Ovary (tissue), 9 donors: ENCODE data around the gene CDKN2B-AS1. TPM values are rescaled to one million over a fixed set of nuclear protein-coding genes. Genes with fewer than 3 reads are reported as not detected.

Experiments
- DNase-seq, 5 donors: peaks; one replicate each; pipeline ENCODE4 v3.0.0-alpha.2; 2019 to 2020
- H3K27ac ChIP-seq, 2 donors: fragments of 200-600 bp; one replicate each; pipeline versions ENCODE4 v1.5.1 to v1.8.0; 2019 to 2022
- H3K27me3 ChIP-seq: fragments of 200-600 bp; one replicate; pipeline ENCODE4 v1.8.0; 2022
- H3K36me3 ChIP-seq: fragments of 200-600 bp; sonication (generic); one replicate; pipeline ENCODE4 v1.5.1; 2019
- H3K4me1 ChIP-seq: one replicate; pipeline ENCODE4 v1.8.1; 2013; ENCODE audit warnings: mild to moderate bottlenecking, moderate library complexity; ENCODE audit not compliant: insufficient read depth
- H3K4me3 ChIP-seq: fragments of 200-600 bp; sonication (generic); one replicate; pipeline ENCODE4 v1.5.1; 2017
- H3K9me3 ChIP-seq, 2 donors: fragments of 200-600 bp in 1 of 2; sonication (generic) in 1 of 2; one replicate each; pipeline versions ENCODE4 v1.5.1 to v1.8.1; 2013 to 2019; ENCODE audit warnings: mild to moderate bottlenecking in 1 of 2, moderate library complexity in 1 of 2
- CTCF ChIP-seq, 3 donors: fragments of 450-650 bp in 2 of 3; fragments of 200-600 bp in 1 of 3; IDR thresholded peaks; one replicate each; pipeline versions ENCODE4 v1.5.1 to v1.8.0; 2016 to 2022; ENCODE audit warnings: antibody characterized with exemption in 3 of 3, mild to moderate bottlenecking in 1 of 3
- EP300 ChIP-seq: sonication (generic); formaldehyde crosslinking; IDR thresholded peaks from one replicate; pipeline ENCODE4 v1.6.1; 2017; ENCODE audit warnings: antibody characterized with exemption
- POLR2A ChIP-seq: fragments of 450-650 bp; IDR thresholded peaks from one replicate; pipeline ENCODE4 v1.6.1; 2017; ENCODE audit warnings: antibody characterized with exemption, mild to moderate bottlenecking, moderate library complexity
- WGBS, 3 donors: extraction: QIAGEN DNeasy Blood & Tissue Kit in 1 of 3; methylation state at CpG; one replicate each; pipeline versions ENCODE4 v1.1.5 to v1.1.7; 2013 to 2017; 5-methylcytosine and 5-hydroxymethylcytosine counted together
- intact Hi-C, 4 donors: fragments of 100-400 bp; cut with DNase I; formaldehyde crosslinking; loops; one replicate each; pipeline versions ENCODE4 v1.11.0 to v1.15.1; 2022 to 2023
- polyA plus RNA-seq, 2 donors: library from polyadenylated mRNA; stranded (reverse); fragments of 200-250 nt in 1 of 2; fragments of 350-450 nt in 1 of 2; fragmentation: Illumina TruSeq in 1 of 2; extraction: RNeasy Lipid Tissue Mini Kit (QIAGEN cat#74804) in 1 of 2; gene quantifications; one replicate each; pipeline ENCODE4 v1.2.3, GENCODE V29; 2013 to 2014
- total RNA-seq, 7 donors: library from RNA; depleted of rRNA in 2 of 7; stranded (reverse); fragments of >200 nt in 2 of 7; fragmentation: NEBNext Ultra II Directional in 3 of 7; extraction: Animal tissue kit (Norgen Biotek cat#: 25700) in 3 of 7; gene quantifications; one replicate each; pipeline versions ENCODE4 v1.1.0 to v1.2.4, GENCODE V29; 2016 to 2023
- donor health status: DM: no; HTN: no; CAD: no; lungs with moderate emphysema.
- donor health status: DM: no; HTN: no; CAD: no.
- donor health status: Bipolar disorder and iron deficiency.
- donor health status: DM: yes; HTN: yes; CAD: no.
- donor health status: DM: no; HTN: no; CAD: no.
- donor health status: DM: yes; HTN: yes; CAD: no.

The CDKN2B-AS1 gene
- total and polyA plus RNA-seq, 9 donors = 0.06 to 2.1 (median 0.58) TPM; not detected in 1

- Histone ChIP-seq H3K9me3 (no peaks in the 10 kb centered on the region), H3K4me3 (no peak overlapping the region), H3K27me3 (no peaks in the 10 kb centered on the region), H3K4me1 (no peaks in the 10 kb centered on the region), H3K36me3 (no peaks in the 10 kb centered on the region), H3K27ac (no peak overlapping the region)
- DNase-seq = no peak
- intact Hi-C loops = no loop called here
- WGBS, 3 donors = 0 to 14% (median 4%) methylated on average over 2 of the region's 2 CpGs
- TF ChIP-seq CTCF (IDR thresholded peaks at IDR 0.05) = no peak
- TF ChIP-seq EP300 = no peak
- no peak for TF ChIP-seq POLR2A
Measured at GRCh38 chr9:22084336-22085035, 89.9 kb downstream of the CDKN2B-AS1 start.

- intact Hi-C loops = no loop called here
- no peak overlapping the region for H3K4me3 ChIP-seq
- H3K36me3 ChIP-seq = no peaks in the 10 kb centered on the region
- H3K27me3 ChIP-seq = no peaks in the 10 kb centered on the region
- no peak overlapping the region for H3K27ac ChIP-seq
- no peaks in the 10 kb centered on the region for H3K4me1 ChIP-seq
- 73 to 87% (median 76%) methylated on average over 5 of the region's 5 CpGs for WGBS, 3 donors
- no peaks in the 10 kb centered on the region for H3K9me3 ChIP-seq
- DNase-seq = no peak
- TF ChIP-seq POLR2A (no peak), EP300 (no peak), CTCF (IDR thresholded peaks at IDR 0.05) (no peak)
Measured at GRCh38 chr9:22088053-22088716, 93.6 kb downstream of the CDKN2B-AS1 start.

- Histone ChIP-seq H3K4me3 (no peak overlapping the region), H3K36me3 (no peaks in the 10 kb centered on the region), H3K27ac (no peak overlapping the region), H3K9me3 (no peaks in the 10 kb centered on the region), H3K4me1 (no peaks in the 10 kb centered on the region), H3K27me3 (no peaks in the 10 kb centered on the region)
- TF ChIP-seq CTCF (IDR thresholded peaks at IDR 0.05) = no peak
- intact Hi-C loops = no loop called here
- WGBS, 3 donors = 79 to 83% (median 80%) methylated on average over 1 of the region's 1 CpG
- DNase-seq = no peak
Measured at GRCh38 chr9:22088717-22089061, 94.1 kb downstream of the CDKN2B-AS1 start.

GRCh38 chr9:22097707-22098106 is 103.1 kb downstream of the CDKN2B-AS1 start:
- H3K9me3 ChIP-seq = no peaks in the 10 kb centered on the region
- H3K27ac ChIP-seq = no peak overlapping the region
- H3K36me3 ChIP-seq = no peaks in the 10 kb centered on the region
- intact Hi-C loops = no loop called here
- no peak for TF ChIP-seq POLR2A
- WGBS, 3 donors = 26 to 53% (median 29%) methylated on average over 1 of the region's 1 CpG
- H3K4me1 ChIP-seq = no peaks in the 10 kb centered on the region
- H3K4me3 ChIP-seq = no peak overlapping the region
- H3K27me3 ChIP-seq = no peaks in the 10 kb centered on the region
- DNase-seq = no peak

GRCh38 chr9:22098643-22099332 is 104.2 kb downstream of the CDKN2B-AS1 start:
- H3K27me3 ChIP-seq = no peaks in the 10 kb centered on the region
- H3K4me1 ChIP-seq = no peaks in the 10 kb centered on the region
- WGBS, 3 donors = 28 to 52% (median 52%) methylated on average over 3 of the region's 3 CpGs
- intact Hi-C loops = no loop called here
- TF ChIP-seq POLR2A (no peak), CTCF (IDR thresholded peaks at IDR 0.05) (no peak), EP300 (no peak)
- H3K9me3 ChIP-seq = no peaks in the 10 kb centered on the region
- no peak overlapping the region for H3K4me3 ChIP-seq
- no peak for DNase-seq
- no peak overlapping the region for H3K27ac ChIP-seq
- H3K36me3 ChIP-seq = no peaks in the 10 kb centered on the region
